CD4-positive, alpha-beta T cell treated with Interleukin-21 for 1 hour (primary cell): ENCODE measurements around the gene XPR1.

ENCODE experiments used
- DNase-seq: peaks from one replicate; pipeline ENCODE4 v3.0.0-alpha.2; 2020

Gene XPR1

DNA sequence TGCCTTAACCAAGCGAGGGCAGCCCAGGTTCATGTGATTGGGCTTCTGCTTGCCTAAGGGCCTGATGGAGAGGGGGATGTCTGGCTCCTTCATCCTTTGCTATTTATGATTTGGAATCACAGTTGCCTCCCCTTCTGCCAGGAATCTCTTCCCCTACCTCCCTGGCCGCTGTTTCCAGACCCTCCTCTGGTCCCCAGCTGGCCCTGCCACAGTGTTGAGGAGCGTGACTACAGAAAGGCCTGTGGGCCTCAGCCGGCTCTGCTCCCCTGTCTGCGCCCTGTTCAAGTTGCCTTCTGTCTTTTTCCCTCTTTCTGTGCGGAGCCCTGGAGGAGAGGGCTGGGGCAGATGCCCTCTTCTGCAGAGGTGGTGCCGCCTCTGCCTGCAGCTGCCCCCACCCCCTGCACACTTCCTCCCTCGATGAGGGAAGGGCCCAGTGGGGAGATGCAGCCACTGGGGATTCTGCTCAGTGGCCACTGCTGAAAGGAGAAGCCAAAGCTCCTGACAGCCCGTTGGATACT, 287.4 kb downstream of the XPR1 start:
- DNase-seq: no peak

DNA sequence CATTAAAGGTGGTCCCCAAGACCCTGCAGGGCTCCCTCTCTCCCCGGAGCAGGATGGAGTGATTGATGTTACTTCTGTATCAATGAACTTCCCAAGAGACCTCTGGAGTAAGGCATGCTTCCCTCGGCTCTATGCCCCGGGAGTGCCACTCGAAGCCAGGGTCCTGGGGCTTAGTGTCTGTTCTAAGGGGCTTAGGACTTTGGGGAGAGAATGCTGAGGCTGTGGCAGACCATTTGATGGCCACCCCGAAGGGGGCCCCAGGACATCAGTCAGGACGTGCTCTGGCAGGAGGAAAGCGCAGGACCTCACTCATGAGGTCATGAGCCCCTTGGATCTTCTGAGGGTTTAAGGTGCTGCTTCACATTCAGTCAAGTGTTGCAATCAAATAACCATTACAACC, 288.4 kb downstream of the XPR1 start:
- no peak for DNase-seq

DNA sequence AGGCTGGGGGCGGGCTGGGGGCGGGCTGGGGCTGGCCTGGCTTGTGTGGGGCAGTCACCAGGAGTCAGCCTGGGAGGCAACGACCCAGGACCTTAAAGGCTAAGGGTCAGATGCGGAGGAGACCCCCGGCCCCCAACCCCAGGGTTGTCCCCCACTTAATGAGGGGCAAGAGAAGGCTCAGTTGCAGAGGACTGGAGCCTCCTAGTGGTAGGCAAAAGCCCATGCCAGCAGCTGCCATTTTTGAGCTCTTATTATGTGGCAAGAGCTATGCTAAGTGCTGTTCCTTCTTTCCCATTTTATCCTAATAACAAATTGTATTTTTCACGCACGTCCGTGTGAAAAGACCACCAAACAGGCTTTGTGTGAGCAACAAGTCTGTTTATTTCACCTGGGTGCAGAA, 288.9 kb downstream of the XPR1 start:
- no peak for DNase-seq

DNA sequence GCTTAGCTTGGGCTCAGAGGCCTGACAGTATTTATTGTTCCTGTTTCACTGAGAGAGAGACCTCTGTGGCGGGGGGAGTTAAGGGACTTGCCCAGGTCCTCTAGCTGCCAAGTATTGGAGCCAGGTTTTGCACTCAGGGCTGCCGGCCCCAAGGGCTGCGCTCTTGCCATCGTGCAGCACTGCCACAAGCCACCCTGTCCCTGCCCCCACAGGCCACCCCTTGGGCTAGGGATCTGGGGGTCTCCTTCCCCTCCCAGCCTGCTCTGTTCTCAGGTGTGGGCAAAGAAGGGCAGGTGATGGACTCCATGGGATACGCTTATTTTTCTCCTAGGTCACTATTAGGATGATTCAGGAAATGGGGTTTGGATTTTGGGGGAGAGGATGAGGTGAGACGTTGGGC, 289.6 kb downstream of the XPR1 start:
- DNase-seq: no peak

DNA sequence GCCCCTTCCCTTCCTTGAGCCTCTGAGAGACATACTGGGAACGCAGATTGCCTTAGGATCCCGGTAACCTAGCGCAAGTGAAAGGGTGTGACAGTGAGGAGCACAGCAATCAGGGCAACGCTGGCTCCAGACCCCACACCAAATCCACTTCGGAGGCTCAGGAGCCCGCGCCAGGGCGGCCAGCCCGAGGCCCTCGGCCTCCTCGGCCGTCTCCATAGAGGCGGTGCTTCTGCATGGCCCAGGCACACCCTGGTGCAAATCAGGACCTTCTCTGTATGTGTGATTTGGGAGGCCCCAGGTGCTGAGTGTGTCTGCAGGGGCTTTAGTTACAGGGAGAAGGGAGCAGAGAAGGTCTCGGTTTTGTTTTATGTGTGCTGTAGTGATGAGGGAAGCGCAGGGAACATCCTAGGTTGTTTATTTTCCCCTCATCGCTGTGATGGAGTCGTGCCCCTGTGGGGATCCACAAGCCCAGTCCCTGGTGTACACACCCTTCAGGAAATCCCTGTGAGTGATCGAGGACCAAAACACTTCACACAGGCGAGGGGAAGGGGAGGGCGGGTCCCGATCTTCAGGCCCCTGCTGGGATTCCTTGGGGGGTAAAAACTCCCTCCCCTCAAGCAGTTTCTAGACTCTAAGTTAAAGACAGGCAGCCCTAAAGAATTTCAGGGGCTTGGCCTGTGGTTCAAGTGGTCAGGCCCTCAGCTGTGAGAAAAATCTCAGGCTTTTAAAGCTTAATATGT, 290.2 kb downstream of the XPR1 start:
- DNase-seq: no peak

DNA sequence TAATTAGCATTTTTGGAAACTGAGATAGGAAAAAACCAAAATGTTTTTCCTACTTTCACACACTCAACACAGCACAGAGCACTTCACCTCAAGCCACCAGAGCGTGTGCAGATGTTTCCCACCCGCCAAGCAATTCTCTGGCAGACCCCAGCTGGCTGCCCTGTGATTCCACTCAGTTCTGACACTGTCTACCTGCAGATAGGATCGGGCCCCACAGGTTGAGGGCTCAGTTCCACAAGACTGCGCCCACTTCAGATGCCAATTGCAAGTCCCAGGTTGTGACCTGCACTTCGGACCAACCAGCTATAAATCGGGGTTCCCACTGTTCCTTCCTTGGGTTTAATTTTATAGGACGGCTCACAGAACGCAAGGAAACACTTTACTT, 290.8 kb downstream of the XPR1 start:
- no peak for DNase-seq

DNA sequence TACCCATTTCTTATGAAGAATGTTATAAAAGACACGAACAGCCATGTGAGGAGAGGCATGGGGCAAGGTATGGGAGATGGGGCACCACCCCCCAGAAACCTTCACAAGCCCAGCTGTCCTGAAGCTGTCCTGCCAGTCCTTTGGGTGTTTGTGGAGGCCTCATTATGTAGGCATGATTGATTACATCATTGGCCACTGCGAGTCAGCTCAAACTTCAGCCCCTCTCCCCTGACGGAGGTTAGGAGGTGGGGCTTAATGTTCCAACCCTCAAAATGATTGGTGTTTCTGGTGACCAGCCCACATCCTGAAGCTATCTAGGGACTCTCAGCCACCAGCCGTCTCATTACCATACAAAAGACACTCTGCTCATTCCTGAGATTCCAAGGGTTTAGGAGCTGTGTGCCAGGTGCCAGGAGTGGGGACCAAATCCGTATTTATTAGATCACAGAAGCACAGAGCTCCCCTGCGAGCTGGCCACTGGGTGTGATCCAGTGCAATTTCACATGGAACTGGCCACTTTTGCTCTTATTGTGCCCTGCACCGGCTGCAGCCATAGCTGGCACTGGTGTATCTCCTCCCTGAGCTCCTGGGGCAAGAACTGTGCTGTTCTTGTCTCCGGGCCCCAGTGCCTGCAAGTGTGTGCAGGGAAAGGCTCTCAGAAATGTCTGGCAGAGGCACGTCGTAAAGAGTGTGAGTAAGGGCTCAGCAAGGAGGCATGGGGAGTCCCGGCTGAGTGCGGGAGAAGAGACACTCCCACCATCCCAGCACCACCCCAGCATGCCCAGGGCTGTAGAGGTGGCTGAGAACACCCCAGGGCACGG, 291.4 kb downstream of the XPR1 start:
- no peak for DNase-seq

DNA sequence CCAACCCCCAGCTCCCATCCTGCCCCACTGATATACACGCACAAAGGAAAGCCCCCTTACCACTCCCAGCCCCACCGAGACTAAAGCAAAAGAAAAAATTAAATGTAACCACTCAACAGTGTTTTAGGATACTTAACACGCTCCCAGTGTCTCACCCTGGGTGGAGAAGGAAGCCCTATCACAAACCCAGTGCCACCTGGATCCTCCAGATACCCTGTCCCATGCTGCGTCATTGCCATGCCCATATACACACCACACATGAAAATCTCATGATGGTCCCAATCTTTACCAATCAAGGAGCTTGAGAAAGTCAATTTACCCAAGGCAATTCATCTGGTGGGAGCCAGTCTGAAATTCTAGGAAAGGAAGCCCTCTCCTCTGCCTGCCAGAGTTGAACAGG, 292.1 kb downstream of the XPR1 start:
- DNase-seq: no peak

DNA sequence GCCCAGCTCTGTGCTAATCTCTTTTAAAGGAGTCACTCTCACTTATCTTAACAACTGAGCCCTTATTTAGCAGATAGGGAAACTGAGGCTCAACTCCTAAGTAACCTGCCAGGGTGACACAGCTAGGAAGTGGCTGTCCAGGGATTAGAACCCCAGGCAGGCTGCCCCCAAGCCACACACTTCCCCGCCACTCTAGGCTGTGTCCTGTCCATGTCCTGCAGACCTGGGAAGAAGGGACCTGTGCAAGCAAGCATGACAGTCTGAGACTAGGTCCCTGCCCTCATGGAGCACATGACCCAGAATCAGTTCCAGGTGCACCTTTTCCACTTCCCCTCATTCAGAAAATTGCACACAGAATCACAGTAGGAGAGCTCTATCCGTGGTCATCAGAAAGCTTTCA, 293.1 kb downstream of the XPR1 start:
- no peak for DNase-seq

DNA sequence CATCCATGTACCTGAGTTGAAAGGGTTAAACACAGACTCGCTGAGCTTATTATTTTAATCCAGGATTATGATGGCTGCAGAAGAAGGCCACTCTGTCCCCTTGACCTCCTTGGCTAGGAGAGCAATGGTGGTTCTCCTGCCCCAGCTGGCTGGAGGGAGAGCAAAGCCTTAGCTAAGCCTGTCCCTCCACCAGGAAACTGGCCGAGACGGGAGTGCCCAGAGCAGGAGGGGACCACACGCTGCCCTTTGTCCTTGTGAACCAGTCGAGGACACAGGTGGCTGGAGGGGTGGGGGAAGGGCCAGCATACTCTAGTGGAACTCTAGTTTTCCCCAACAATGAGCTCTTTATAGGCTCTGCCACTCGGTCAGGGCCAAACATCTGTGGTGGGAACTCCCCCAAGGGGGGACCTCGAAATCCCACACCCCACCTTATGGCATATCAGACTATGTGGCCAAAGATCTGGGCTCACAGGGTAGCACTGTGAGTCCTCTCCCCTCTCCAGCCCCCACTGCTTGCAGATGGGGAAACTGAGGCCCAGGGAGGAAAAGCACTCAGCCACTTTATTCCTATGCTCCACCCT, 293.7 kb downstream of the XPR1 start:
- DNase-seq: no peak

DNA sequence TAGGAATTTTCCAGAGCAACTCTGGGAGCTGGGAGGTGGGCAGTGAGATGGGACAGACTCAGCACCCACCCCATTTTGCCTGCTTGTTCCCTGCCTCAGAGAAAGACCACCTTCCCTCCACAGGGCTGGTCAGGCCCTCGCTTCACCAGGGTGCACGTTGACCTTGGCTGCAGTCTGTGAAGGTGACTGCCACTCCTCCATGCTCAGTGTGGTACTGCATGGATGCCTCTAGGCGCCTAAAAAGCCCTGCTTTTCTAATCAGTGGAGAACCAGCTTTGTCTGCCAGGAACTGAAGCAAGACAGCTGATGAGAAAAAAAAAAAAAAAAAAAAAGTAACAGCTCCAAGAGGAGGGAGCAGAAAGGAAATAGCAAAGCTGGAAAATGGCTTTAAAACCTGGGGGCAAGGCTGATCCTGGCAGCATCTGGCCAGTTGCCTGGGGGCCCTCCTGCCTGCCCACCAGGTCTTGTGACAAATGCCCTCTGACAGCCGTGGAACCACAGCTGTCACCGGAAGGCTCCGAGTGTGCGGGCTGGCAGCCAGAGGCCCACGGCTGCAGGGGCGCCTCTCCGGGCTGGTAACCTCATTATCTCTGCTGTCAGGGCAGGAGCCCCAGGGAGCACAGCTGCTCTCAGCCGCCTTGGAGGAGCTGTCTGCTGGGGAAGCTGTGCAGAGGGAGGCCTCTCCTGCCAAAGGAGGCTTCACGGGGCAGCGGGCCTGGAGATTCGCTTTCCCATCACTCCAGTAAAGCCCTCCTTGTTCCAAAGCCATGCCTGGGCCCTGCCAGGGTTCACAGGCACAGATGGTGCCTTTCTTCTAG, 294.6 kb downstream of the XPR1 start:
- no peak for DNase-seq

DNA sequence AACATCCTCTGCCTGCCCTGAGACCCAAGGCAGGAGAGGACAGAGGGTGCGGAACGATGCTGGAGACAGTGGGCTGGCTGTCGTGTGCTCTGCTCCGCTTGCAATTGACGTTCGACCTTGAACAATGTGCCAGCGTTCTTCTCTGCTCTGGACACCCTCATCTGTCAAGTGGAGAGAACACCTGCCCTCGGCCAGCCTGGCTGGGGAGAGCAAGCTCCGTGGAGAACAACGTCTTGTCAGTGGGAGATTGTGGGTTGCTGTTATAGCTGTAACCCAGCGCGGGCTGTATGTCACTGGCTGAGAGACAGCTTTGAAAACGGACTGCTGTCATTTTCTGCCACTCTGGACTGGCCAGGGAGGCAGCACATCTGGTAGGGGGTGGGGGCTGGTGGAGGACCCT, 295.5 kb downstream of the XPR1 start:
- DNase-seq: no peak

DNA sequence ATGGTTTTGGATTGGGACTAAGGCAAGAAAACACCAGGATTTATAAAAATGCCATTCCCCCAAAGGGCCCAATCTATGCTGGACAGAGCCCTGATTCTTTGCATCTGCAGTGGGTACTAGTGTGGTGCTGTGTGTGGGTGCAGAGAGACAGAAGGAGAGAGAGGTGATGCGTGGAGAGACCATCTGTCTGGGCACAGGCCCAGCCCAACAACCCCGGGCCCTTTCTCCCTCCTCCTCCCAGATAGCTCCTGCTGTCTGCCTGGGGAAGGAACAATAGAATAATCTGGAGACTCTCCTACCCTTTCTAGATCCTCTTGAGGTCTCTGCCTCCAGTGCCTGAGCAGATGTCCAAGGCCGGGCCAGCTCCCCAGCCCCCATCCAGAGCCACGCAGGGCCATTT, 296.0 kb downstream of the XPR1 start:
- DNase-seq: no peak

DNA sequence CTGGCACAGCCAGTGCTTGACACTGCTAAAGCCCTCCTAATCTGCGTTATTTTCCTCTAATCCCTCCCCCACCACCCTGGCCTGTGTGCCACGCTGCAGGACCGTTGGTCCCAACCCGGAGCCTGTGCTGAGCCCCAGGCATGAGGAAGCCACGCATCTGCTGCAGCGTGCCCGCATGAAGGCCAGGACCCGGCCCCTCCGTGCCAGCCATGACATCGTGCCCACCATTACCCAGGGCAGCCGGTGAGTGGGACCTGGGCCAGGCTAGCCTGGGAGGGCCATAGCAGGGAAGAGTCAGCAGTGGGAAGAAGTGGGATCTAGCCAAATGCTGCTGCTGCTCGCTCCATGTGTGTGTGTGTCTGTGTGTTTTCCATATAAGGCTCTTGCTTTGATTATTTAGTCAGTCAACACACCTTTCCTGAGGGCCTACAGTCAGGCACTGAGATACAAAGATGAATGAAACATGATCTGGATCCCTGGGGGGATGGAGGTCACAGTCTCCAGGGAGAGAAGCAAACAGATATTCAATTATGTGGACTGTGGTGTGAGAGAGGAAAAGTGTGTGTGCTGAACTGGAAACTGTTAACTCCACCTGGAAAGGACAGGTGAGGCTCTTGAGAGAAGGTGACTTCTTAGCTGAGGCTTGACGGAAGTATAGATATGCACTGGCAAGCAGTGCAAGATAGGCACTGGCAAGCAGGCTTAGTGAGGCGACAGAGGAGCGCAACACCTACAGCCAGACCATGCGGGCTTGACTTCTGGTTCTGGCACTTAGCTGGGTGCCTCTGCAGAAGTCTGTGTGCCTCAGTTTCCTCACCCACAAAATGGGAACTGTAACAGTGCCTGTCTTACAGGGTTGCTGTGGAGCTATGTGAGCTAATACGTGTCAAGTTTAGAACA, 296.8 kb downstream of the XPR1 start:
- DNase-seq: no peak

DNA sequence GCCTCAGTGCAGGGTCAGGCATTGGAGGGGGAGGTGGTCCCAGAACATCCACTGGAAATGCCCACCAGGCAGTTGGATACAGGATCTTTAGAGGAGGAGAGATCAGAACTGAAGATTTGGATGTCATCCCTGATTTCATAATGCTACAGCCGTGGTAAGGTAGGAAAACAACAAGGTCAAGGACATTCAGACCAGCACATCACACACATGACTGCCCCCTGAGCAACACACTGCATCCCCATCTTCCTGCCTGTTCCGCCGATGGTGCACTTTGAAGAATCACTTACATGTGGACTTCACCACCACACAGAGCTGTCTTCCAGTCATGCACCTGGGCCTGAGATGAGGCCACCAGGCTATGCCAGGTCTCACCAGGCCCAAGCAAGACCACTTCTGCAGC, 297.6 kb downstream of the XPR1 start:
- DNase-seq: no peak

DNA sequence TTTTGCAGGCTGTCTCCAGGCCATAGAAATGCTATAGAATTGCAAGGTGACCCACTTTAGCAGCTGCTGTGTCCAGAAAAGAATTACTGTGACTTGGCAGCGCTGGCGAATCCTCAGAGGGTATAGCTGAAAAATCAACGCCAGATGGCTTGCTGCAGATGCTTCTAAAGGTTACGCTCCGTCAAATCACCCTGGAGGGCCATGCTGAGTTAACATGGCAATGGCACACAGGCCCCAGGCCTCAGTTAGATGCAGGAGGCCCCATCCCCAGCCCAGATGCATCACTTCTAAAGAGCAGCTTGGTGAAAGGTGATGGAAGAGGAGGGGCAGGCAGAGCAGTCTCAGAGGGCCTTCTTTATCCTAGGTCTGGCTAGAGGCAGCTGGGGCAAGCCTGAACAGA, 298.9 kb downstream of the XPR1 start:
- DNase-seq: no peak

DNA sequence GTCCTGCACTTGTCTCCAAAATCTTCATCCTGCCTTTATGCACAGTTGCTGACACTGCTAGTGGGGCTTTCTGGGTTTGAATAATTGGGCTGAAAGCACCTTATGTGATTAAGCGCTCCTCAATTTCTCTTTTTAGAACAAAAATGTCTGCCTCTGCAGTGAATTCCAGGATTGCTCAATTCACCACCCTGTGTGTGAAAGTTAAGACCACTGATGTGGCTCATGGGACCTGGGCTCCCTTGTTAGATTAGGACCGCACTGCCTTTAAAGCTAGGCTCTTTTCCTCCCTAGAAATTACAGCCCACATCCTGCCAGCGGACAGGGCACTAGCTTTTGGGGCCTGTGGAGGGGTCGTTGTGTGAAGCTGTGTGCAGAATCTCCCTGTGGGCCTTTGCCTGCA, 299.7 kb downstream of the XPR1 start:
- no peak for DNase-seq

DNA sequence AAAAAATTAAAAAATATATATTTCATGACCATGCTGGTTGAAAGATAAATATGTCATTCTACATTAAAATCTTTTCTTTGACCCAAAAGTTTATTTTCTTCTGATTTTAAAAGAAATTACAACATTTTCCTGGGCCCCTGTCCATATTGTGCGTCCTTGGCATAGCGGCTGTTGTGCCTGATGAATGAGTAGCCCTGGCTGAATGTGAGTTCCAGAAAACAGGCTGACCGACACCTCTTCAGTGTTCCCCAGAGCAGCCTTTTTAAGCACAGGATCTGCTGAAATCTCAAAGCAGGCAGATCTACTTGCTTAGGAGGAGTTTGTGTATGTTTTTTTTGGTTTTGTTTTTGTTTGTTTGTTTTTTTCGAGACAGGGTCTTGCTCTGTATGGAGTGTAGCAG, 300.6 kb downstream of the XPR1 start:
- no peak for DNase-seq

DNA sequence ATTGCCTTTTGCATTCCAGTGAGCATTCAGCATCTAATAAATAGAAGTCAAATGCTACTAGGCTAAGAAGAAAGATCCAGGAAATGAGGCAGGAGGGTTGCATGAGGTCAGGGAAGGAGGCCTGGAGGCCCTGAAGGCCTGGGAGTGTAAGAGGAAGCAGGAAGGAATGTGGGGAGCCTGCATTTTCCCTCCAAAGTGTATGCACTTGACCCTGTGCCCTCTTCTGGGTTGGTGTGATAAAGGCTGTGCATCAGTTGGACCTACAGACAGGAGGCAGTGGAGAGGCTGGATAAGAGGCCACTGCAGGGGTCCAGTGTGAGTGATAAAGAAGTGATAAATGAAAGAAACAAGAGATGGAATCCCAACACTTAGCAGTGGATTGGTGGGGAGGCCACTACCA, 301.3 kb downstream of the XPR1 start:
- DNase-seq: no peak

DNA sequence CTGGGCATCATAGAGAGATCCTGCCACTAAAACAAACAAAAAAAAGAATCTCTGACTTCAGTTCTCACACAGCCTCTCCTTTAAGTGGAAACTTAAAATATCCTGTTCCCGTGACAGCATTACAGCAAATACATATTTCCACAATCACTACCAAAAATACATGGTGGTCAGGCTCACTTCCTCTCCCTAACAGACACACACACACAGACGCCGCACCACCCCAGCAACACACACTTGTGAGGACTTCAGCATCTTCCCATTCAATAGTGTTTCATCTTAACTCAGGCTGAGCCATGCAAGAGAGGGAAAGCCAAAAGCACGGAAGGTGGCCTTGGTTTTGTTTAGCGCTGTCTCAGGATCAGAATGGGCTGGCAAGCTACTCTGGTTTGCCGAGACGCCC, 302.7 kb downstream of the XPR1 start:
- DNase-seq: no peak

DNA sequence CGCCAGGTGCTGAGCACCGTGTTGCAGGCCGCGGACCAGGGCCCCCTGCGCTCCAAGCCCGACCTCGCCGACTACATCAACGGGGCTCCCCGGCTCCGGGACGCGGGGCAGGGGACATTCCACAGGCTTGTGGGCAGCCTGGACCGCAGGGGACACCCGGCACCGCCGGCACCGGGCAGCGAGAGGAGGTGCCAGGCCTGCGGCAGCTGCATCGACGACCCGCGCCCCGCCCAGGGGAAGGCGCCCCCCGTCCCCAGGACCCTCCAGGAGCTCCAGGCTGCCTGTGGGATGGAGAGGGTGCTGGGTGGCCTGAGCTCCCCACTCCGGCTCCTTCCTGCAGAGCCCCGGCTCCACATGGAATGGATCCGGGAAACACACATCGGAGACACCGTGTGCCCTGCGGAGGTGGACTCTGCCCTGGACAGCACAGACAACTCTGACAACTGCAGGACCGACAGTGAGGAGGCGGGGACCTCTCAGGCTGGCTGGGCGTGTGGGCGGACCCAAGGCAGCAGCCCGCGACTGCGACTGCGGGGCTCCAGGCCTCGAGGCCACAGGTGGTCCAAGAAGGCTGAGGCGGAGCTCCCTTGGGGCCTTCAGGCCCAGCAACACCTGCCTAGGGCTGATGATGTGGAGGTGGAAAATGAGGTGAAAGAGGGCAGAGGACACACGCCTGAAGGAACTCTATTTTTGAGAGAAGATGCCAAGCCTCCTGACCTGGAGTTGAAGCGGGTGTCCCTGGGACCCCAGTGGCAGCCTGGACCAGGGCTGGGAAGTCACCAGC, 303.7 kb downstream of the XPR1 start:
- DNase-seq: no peak
